HG03097 (cell line): ENCODE measurements around the gene ZDHHC1.

Experiments
- ATAC-seq: cut with Tn5 transposase; IDR thresholded peaks from one replicate; pipeline ENCODE4 v1.9.1; 2021; ENCODE audit not compliant: unreplicated experiment, low FRiP score

ZDHHC1 gene, protein sequence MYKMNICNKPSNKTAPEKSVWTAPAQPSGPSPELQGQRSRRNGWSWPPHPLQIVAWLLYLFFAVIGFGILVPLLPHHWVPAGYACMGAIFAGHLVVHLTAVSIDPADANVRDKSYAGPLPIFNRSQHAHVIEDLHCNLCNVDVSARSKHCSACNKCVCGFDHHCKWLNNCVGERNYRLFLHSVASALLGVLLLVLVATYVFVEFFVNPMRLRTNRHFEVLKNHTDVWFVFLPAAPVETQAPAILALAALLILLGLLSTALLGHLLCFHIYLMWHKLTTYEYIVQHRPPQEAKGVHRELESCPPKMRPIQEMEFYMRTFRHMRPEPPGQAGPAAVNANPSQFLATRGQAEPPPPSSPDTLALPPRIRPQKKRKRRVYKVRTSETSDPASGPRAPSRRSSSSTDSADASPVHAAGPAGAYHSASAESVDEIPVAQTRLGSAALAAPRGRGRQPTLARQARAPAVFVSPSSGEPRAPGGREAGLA

DNA sequence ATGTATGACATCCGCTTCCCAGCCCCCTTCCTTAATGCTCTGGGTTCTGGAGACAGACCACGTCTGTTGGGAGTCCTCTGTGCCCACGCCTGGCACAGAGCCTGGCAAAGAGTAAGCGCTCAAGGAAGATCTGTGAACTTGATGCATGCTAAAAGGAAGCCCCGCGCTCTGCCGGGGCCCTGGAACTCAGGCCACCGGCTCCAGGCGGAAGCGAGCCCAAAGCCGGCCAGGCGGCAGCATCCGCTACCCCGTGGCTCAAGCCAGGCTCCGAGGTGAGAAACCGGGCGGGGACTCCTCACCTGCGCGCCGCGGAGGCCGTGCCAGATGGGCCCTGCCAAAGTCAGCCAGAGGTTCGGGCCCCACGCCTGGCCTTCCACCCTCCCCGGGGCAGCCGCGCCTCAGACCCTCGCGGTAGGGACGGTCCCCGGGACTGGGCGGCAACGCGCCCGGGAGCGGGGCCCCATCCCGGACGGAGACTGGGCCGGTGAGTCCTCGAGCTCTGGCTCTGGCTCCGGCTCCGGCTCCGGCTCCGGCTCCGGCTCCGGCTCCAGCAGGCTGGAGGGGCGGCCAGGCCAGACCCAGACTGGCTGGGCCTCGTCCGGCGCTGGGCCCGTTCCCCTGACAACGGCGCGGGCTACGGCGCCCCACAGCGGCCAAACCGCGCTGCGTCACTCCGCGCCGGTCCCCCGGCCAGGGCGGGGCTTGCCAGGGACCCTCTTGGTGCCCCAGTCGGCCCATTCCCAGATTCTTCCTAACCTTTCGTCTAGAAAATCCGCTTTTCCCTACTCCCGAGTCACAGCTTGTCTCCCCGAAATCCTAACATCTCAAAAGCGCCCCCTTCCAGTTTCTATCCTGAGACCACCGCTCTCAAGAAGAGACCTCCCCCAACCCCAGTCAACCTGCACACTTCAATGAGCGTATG, at the start of gene ZDHHC1:
Gene ZDHHC1, minus strand, starts transcription at position 606 of the 922 bp plus-strand sequence. CDS start 8,702 bp downstream, outside the sequence.
- no peak for ATAC-seq

DNA sequence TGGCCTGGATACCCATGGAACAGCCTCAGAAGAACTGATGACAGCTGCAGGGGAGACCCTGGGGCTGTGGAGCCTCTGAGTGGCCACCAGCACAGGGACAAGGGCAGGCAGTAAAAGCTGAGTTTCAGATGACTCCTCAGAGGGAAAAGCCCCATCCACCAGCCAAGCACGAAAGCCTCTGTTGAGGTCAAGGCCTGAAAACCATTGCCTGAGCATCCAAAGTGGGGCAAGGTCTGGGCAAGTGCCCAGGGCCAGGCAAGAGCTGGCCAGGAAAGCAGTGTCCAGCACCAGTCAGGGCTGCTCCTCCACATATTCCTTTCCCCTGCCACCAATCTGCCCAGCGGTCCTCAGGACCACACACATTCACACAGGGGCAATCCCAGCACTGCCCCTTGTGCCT, 48.3 kb upstream of the ZDHHC1 start:
- no peak for ATAC-seq

DNA sequence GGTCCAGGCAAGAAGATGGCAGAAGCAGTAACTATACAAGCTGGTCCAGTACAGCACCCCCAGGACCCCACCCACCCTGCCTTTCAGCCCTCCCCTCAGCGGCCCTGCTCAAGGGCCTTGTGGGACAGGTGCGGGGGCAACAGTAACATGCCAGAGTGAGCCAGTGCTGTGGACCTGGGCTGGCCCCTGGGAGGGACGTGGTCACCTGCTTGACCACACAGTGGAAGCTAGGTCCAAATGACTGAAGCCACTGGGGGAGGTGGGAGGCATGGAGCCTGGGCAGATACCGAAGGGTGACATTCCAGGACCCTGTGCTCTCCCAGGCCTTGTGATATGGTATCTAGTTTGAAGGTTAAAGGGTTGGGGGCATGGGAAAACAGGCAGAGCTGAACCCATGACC, 47.4 kb upstream of the ZDHHC1 start:
- no peak for ATAC-seq

DNA sequence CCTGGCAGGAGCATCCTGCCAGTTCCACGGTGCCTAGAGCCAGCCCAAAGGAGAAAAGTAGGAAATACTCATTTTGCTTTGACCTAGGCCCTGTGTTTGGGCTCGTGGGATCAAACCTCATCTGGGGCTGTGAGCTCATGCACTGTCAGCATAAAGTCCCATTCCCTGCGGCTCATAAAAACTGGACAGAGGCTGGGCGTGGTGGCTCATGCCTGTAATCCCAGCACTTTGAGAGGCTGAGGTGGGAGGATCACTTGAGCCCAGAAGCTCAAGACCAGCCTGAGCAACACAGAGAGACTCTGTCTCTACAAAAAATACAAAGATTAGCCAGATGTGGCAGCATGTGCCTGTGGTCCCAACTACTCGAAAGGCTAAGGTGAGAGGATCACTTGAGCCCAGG, 46.8 kb upstream of the ZDHHC1 start:
- no peak for ATAC-seq

DNA sequence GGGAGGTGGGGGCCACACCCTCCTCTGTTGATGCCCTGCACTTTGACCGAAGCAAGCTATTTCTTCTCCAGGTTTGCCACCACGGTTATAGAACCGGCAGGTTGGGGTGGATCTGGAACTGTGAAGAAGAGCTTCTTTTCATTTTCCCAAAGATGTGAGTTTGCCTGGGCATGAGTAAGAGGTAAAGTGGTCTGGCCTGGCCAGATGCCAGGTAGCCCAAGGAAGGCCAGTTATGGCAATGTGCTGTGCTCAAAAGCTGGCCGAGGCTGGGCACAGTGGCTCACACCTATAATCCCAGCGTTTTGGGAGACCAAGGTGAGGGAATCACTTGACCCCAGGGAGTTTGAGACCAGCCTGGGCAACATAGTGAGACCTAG, 46.0 kb upstream of the ZDHHC1 start:
- ATAC-seq = no peak

DNA sequence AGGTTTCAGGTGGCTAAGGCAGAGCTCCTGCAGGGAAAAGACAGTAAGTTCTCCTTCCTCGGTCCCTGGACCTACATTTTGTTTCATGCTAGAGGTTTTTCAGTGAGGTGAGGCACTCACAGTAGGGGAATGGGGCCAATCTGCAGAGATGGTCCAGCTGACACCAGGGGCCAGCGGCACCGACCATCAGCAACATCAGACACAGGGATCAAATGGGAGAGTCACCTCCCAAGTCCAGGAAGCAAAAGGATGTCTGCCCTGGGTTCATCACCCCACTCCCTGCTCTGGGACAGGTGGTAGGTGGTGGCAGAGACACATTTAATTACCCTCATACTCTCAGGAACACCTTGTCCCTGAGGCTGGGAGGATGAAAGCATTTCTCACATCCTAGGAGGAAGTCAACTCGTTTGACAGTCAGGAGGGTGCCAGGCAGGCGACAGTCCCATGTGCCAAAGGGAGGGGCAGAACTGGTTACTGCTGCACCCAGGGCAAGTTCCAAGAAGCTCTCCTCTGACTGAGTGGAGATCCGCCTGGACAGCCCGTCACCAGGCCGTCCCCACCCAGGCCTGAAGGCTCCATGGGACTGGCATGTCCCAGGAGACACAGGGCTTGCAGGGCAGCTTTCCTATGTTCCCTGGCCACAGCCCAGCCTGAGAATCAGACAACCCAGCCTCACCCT, 45.5 kb upstream of the ZDHHC1 start:
- ATAC-seq = no peak

DNA sequence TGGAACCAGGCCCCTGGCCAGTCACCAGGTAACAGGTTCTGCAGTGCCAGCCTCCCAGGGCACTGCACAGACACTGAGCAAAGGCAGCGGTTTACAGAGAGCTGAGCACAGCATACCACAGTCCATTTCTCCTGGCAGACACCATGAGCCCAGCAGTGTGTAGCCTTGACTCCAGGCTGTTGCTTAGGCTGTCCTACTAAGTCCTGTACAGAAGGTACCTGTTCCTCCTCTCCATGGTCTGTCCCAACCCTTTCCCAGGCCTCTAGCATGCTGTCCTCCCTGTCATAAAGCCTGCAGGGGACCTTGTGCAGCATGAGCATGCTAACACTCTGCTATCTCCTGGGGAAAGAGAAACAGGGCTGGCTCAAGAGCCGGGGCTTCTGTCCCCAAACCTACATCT, 44.7 kb upstream of the ZDHHC1 start:
- ATAC-seq = no peak

DNA sequence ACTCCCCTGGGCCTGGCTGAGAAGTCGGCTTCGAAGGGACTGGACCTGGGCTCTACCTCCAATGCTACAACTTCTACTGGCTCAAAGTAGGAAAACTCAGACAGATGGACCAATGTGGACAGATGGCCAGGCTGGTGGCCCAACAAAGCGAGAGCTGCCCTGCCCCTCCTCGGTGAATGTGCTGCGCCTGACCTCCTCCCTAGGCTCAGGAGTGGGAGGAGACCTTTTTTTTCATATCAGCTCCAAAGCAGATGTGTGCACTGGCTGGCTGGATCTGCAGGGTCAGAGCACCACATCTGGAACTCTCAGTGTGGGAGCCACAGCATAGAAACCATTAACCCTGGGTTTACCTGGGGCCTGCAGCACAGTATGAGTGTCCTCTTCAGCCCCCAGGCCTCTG, 43.9 kb upstream of the ZDHHC1 start:
- no peak for ATAC-seq

DNA sequence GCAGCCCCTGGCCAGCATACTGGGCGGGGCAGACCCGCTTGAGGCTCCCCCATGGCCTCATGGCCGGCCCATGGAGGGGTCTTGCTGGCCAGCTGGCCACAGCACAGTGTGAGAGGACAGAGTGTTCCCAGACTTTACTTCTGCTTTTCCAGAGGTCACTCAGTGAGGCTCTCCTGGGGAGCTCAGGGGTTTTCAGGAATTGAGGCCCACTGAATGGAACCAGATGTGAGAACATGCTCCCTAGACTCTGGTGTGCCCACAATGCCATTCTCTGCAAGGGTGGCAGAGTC, 43.5 kb upstream of the ZDHHC1 start:
- ATAC-seq = no peak

DNA sequence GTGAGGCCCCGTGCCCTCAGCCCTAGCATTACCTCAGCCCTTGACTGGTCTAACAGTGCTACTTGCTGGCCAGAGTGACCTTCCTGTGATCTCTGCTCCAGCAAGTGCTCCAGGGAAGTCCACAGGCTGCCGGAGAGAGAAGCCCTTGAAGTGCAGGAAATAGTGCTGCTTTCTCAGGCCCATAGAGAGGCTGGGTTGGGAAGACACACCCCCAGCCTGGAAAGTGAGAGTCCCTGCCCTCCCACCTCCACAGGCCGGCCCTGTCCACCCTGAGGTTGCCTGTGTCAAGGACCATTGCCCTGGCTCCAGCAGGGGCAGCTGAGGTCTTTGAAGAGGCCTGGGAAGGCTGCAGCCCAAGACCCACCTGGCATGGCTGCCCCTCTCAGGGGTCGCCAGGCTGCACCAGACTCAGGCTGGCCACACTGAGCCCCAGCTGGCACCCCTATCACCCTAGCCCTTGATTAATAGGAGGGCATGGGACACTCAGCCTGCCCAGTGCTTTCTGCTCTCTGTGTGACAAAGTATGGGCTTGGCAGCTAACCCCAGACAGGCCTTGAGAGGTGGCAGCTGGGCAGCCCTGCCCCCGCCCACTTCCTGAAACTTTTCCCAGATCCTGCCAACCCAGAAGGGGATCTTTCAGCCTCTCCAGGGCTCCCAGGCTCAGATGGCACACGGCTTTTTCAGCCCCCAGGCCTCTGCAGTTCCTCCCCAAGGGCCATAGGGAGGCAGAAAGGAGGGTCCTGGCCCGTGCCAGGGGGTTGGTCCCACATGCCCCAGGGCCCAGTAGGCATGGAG, 43.0 kb upstream of the ZDHHC1 start:
- no peak for ATAC-seq

DNA sequence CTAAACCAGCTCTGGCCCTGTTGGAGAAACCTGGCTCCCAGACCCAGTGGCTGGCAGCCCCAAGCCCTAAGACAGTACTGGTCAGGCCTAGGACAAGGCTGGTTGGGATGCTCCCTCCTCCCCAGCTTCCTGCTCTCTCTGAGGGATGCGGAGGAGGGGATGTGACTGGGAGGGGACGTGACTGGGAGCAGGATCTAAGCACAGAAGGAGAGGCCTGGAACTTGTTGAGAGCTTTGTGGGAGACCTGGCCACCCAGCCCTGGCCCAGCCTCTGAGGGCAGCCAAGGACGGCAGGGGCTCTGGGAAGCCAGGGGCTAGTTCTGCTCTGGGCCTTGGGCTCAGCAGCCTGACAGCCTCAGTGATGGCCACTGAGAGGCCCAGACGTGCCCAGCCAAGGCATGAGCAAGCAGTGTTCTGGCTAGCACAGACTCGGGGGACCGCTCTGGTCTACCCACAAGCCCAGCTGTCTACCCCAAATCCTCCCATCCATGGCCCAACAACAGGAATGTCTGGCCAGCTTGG, 41.9 kb upstream of the ZDHHC1 start:
- ATAC-seq = no peak

DNA sequence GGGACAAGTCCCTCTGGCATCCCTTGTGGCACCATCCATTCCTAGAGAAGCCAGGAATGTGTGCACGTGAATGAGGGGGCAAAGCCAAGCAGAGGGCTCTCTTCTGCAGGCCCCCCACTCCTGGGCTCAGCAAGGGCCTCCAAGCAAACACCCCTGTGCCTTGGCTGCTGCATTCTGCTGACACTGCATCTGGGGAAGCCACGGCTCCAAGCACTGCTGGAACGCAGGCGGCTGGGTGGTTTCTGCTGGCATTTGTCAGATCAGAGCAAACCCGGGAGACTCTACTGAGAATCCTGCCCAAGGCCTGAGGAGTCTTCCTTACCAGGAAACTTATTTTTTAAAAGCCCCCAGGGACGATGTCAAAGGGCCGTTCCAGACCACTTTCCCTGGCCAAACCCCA, 41.3 kb upstream of the ZDHHC1 start:
- no peak for ATAC-seq

DNA sequence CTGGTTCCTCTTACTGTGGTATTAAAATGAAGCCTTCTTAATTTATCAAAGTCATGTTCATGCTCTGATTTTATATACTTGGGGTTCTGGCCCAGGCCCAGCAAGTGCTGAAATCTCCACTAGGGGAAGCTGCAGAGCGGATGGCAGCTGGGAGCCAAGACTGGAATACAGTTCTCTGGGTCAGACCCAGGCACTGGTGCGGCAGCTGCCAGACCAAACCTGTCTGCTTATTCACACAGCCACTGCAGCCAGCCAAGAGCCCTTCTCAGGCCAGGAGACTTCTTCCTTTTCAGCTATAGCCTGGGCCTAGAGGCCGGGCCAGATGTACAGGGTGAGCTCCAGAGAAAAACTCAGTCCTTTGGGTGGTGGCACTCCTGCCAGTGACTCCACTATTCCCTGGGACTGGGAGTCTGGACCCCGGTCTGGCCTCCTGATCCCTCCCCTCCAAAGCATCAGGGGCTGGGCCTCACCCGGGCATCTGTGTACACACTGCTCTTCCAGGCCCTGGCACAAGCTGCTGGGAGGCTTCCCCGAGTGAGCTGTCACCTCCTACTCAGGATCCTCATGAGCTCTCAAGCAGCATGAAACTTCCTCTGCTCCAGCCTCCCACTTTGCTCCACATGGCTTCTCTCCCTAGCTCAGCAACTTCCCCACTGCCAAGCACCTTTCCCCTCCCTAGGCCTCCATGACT, 40.3 kb upstream of the ZDHHC1 start:
- no peak for ATAC-seq

DNA sequence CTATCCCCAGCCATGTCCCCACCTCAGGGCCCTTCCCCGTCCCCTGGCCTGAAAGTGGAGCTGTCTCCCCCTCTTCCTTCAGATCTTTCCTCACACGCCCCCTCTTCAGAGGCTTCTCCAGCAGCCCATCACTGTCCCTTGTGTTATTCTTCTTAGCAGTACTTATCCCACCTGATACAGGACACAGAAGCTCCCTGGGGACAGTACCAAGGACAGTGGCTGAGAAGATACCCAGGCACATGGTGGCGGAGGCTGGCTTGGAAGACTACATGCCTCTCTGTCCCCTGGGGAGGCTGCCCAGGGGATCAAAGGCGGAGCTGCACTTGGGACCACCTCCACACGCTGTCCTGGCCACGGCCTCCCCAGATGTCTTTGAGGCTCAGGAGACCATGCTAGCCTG, 38.6 kb upstream of the ZDHHC1 start:
- no peak for ATAC-seq

DNA sequence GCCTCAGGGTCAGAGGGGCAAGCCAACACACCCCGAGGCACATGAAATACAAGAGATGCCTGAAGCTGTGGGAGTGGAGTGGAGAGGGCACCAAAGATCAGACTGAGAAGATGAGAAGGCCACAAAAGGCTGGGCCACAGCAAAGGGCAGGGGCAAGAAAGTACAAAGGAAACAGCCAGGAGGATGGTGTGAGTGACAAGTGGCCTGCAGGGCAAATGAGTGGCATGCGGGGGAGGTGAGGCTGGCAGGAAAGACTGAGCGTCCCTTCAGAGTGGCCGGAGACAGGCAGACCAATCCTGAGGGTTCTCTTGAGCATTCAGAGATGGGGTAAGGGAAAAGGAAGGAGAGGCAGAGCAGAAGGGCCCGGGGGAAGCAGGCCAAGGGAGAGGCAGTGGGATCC, 37.8 kb upstream of the ZDHHC1 start:
- no peak for ATAC-seq

DNA sequence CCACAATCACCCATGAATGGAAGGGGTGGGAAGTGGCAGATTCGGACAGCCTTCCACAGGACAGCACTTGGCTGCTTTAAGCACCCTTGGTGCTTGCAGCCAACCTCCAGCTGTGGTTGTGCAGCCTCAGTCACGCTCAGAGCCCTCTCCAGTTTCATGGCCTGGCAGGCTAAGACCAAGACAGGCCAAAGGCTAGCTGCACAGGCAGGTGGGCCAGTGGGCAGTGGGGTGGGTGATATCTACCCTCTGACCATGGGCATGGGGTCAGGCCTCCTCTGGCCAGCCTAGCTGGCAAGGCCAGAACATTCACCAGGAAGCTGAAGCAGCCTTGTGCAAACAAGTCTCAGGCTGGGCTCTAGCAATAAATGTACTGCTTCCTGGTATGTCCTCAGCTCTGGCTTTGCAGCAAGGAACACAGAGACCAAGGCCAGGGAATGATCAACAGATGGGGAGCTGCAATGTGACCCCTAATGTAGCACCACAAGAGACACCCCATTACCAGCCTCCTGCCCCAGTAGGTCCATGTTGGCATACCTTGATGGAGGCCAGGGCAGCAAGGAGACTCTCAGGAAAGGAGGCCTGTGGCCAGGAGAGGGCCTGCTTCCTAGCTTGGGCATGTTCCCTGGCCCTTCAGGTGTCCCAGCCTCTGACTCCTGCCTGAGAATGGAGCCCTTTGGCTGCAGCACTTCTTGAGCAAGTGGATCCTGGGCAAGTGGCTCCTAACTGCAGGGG, 35.6 kb upstream of the ZDHHC1 start:
- no peak for ATAC-seq

DNA sequence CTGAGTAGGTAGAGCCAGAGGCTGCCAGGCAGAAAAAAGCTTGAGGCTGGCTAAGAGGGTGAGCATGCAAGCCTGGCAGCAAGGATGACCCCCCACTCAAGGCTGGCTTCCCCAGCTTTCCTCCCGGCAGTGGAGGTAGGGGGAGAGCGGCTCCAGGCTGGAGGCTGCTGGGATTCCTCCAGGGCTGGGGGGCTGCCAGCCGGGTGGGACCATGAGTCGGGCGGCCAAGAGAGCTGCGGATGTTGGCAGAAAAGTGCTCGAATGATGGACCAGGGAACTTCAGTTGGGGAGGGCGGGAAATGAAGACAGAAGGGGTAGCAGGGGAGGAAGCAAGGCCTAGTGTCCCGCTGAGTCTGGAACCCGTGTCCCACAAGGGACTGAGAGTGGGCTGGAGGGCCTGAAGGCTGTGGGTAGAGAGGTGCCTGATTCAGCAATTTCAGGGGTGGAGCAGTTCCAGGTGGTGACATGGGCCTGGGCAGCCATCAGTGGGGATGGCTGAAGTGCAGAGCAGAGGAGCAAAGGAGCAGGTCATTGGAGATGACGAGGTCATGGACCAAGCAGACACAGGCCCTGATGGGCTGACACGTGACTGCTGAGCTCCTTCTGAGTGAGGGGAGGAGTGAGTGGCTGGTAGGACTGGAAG, 34.9 kb upstream of the ZDHHC1 start:
- ATAC-seq = no peak

DNA sequence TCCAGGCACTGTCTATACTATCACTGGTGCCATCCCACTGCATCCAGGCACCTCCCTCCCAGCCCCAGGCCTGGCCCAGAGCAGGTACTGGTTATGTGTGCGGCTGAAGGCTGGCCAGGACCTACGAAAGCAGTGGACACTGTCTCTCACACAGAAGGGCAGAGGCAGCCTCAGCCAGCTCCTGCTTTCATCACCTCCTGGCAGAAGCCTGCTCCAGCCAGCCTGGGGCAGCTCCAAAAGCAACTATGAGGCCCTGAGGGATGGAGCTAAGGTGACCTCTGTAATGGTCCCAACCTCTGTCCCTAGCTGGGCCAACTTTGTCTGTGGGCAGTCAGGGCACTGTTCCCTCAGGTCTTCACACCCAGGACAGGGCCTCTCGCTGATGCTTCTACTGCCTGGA, 33.5 kb upstream of the ZDHHC1 start:
- no peak for ATAC-seq

DNA sequence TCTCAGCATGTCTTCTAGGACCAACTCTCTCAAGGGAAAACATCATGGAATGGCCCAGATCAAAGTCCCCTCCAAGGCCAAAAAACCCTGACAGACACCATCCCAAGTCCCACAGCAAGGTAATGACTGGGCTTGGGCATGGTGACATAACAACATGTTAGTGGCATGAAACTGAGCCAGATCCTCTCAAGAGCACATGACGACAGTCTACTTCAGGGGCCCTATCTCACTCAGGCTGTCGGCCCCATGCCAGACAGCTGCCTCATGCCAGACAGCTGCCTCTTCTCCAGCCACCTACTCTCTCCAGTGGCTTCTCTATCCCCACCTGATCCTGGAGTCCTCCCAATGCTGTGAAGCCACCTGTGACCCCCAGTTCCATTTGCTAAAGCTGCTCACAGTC, 33.1 kb upstream of the ZDHHC1 start:
- no peak for ATAC-seq
